Hepatocyte (in vitro differentiated cells): ENCODE data around the gene ATP1B2. TPM values are rescaled to one million over a fixed set of nuclear protein-coding genes. Genes with fewer than 3 reads are reported as not detected.

Experiments
- DNase-seq: peaks from one replicate; pipeline ENCODE4 v3.0.0-alpha.2; 2016; ENCODE audit warnings: low spot score
- H2AFZ ChIP-seq: fragments of 200-600 bp; sonication (generic); 2 replicates; pipeline ENCODE4 v1.6.0; 2016; ENCODE audit warnings: antibody characterized with exemption, mild to moderate bottlenecking
- H3K27ac ChIP-seq: fragments of 200-600 bp; sonication (generic); 2 replicates; pipeline ENCODE4 v1.5.1; 2016; ENCODE audit warnings: mild to moderate bottlenecking
- H3K27me3 ChIP-seq: fragments of 200-600 bp; sonication (generic); 2 replicates; pipeline ENCODE4 v1.6.1; 2016
- H3K36me3 ChIP-seq: fragments of 200-600 bp; sonication (generic); replicated peaks from 2 replicates; pipeline ENCODE4 v1.5.1; 2016; ENCODE audit warnings: low read depth; ENCODE audit not compliant: insufficient read depth
- H3K4me1 ChIP-seq: fragments of 200-600 bp; sonication (generic); 2 replicates; pipeline ENCODE4 v1.5.1; 2016; ENCODE audit warnings: mild to moderate bottlenecking, moderate library complexity; ENCODE audit not compliant: insufficient read depth
- H3K4me2 ChIP-seq: fragments of 200-600 bp; sonication (generic); 2 replicates; pipeline ENCODE4 v1.6.0; 2016
- H3K4me3 ChIP-seq: fragments of 200-600 bp; sonication (generic); 2 replicates; pipeline ENCODE4 v1.5.1; 2016; ENCODE audit warnings: mild to moderate bottlenecking
- H3K79me2 ChIP-seq: fragments of 200-600 bp; sonication (generic); 2 replicates; pipeline ENCODE4 v1.6.0; 2017; ENCODE audit warnings: mild to moderate bottlenecking
- H3K9me2 ChIP-seq: fragments of 200-600 bp; sonication (generic); replicated peaks from 2 replicates; pipeline ENCODE4 v1.6.0; 2017; ENCODE audit warnings: mild to moderate bottlenecking; ENCODE audit not compliant: insufficient read depth
- H3K9me3 ChIP-seq: fragments of 200-600 bp; sonication (generic); 2 replicates; pipeline ENCODE4 v1.5.1; 2016; ENCODE audit warnings: low read depth, mild to moderate bottlenecking
- H4K20me1 ChIP-seq: fragments of 200-600 bp; sonication (generic); 2 replicates; pipeline ENCODE4 v1.6.0; 2016; ENCODE audit warnings: mild to moderate bottlenecking; ENCODE audit not compliant: insufficient read depth, poor library complexity, severe bottlenecking
- CTCF ChIP-seq: fragments of 200-600 bp; sonication (generic); IDR thresholded peaks from 2 replicates; pipeline ENCODE4 v1.5.1; 2016; ENCODE audit warnings: antibody characterized with exemption, mild to moderate bottlenecking; ENCODE audit not compliant: poor library complexity
- EZH2 ChIP-seq: fragments of 200-600 bp; sonication (generic); IDR thresholded peaks from 2 replicates; pipeline ENCODE4 v1.6.1; 2016; ENCODE audit warnings: antibody characterized with exemption, mild to moderate bottlenecking, borderline replicate concordance
- EZH2phosphoT487 ChIP-seq: fragments of 200-600 bp; sonication (generic); IDR thresholded peaks from one replicate; pipeline ENCODE4 v1.6.1; 2018; ENCODE audit warnings: antibody characterized with exemption, mild to moderate bottlenecking, low read depth, moderate library complexity; ENCODE audit not compliant: unreplicated experiment, severe bottlenecking
- WGBS: methylation state at CpG from one replicate; pipeline ENCODE4 v1.1.6; 2016; ENCODE audit warnings: low lambda C conversion rate; ENCODE audit errors: missing lambda C conversion rate; 5-methylcytosine and 5-hydroxymethylcytosine counted together
- polyA plus RNA-seq: library from polyadenylated mRNA; unstranded; fragments of >200 nt; fragmentation: Nextera tagmentation; extraction: Ambion mirVana; gene quantifications from 2 replicates; pipeline ENCODE4 v1.2.1, GENCODE V29; 2016
- total RNA-seq: library from RNA; depleted of rRNA; stranded (reverse); fragments of >200 nt; gene quantifications from 2 replicates; pipeline ENCODE4 v1.2.3, GENCODE V29; 2014

The ATP1B2 gene
- total and polyA plus RNA-seq, 2 experiments from 2014 or later = 0.23 to 2.5 TPM

- 95% methylated on average over 7 of the region's 7 CpGs for WGBS
- H3K27ac ChIP-seq = peak overlapping the region; percentile 99
- TF ChIP-seq EZH2phosphoT487 = no peak
- TF ChIP-seq EZH2 = no peak
- TF ChIP-seq CTCF = no peak
Measured at GRCh38 chr17:7626307-7626706, 24.4 kb upstream of the ATP1B2 start.

GRCh38 chr17:7626956-7627249 is 23.8 kb upstream of the ATP1B2 start:
- Histone ChIP-seq H3K4me1 (peaks cover 19% of the 10 kb centered on the region), H3K36me3 (no peaks in the 10 kb centered on the region), H3K4me2 (peak overlapping the region; percentile 96), H3K9me3 (no peaks in the 10 kb centered on the region), H4K20me1 (no peaks in the 10 kb centered on the region), H3K4me3 (peak overlapping the region; percentile 71), H3K79me2 (peaks cover 24% of the 10 kb centered on the region), H3K9me2 (no peaks in the 10 kb centered on the region), H3K27me3 (no peaks in the 10 kb centered on the region), H2AFZ (peak overlapping the region; percentile 70), H3K27ac (peak overlapping the region; percentile 99)
- TF ChIP-seq EZH2phosphoT487 (no peak), EZH2 (no peak), CTCF (no peak)
- no peak for DNase-seq
- WGBS = 11% methylated on average over 6 of the region's 6 CpGs

More at GRCh38 chr17:7626307-7626706, 24.4 kb upstream of the ATP1B2 start:
- no peaks in the 10 kb centered on the region for H3K27me3 ChIP-seq
- H3K36me3 ChIP-seq = no peaks in the 10 kb centered on the region
- no peak overlapping the region for H2AFZ ChIP-seq
- H3K4me3 ChIP-seq = peak overlapping the region; percentile 71
- no peaks in the 10 kb centered on the region for H3K9me3 ChIP-seq
- peak overlapping the region; percentile 96 for H3K4me2 ChIP-seq
- H4K20me1 ChIP-seq = no peaks in the 10 kb centered on the region
- H3K79me2 ChIP-seq = peaks cover 24% of the 10 kb centered on the region
- H3K9me2 ChIP-seq = no peaks in the 10 kb centered on the region
- peaks cover 19% of the 10 kb centered on the region for H3K4me1 ChIP-seq
- DNase-seq = no peak

- no peaks in the 10 kb centered on the region for H3K27me3 ChIP-seq
- peak; percentile 96 for DNase-seq
- peaks cover 19% of the 10 kb centered on the region for H3K4me1 ChIP-seq
- 2% methylated on average over 35 of the region's 54 CpGs for whole genome bisulfite sequencing
- H3K36me3 ChIP-seq = no peaks in the 10 kb centered on the region
- H2AFZ ChIP-seq = peak within 1 kb of the TSS; percentile 70
- H3K4me3 ChIP-seq = peak within 1 kb of the TSS; percentile 71
- TF ChIP-seq CTCF = no peak
- no peaks in the 10 kb centered on the region for H3K9me2 ChIP-seq
- H3K9me3 ChIP-seq = no peaks in the 10 kb centered on the region
- H3K27ac ChIP-seq = peak within 1 kb of the TSS; percentile 99
- peaks cover 24% of the 10 kb centered on the region for H3K79me2 ChIP-seq
- peak within 1 kb of the TSS; percentile 96 for H3K4me2 ChIP-seq
- no peaks in the 10 kb centered on the region for H4K20me1 ChIP-seq
Measured at GRCh38 chr17:7627250-7628121, 23.2 kb upstream of the ATP1B2 start, which contains the start of gene SAT2. Gene SAT2 (minus strand): TSS chr17:7627821. CDS start chr17:7627635, 186 bp downstream.
